BJ (cell line): ENCODE data around the gene TSC2. TPM values are rescaled to one million over a fixed set of nuclear protein-coding genes. Genes with fewer than 3 reads are reported as not detected.

ENCODE experiments used
- CTCF ChIA-PET: fragments of 350-600 bp; formaldehyde crosslinking; extraction: SDS; loops from one replicate; lab custom pipeline; 2021; ENCODE audit warnings: antibody characterized with exemption, inconsistent platforms; lab: Yijun Ruan, JAX
- POLR2A ChIA-PET: fragments of 300-600 bp; sonication (Branson Sonifier 250); formaldehyde crosslinking; extraction: SDS; loops from one replicate; lab custom pipeline; 2021; ENCODE audit warnings: antibody characterized with exemption; lab: Charles Lee
- DNase-seq: peaks from one replicate; pipeline ENCODE4 v3.0.0-alpha.2; 2011; ENCODE audit warnings: low read depth
- H3K27me3 ChIP-seq: 2 replicates; pipeline ENCODE4 v1.6.0; 2011; ENCODE audit warnings: low read length; ENCODE audit not compliant: control insufficient read depth, insufficient read depth
- H3K36me3 ChIP-seq: 2 replicates; pipeline ENCODE4 v1.5.1; 2011; ENCODE audit warnings: low read length; ENCODE audit not compliant: control insufficient read depth, insufficient read depth
- H3K4me3 ChIP-seq: 2 replicates; pipeline ENCODE4 v1.5.1; 2011; ENCODE audit warnings: low read depth, mild to moderate bottlenecking, control low read depth, low read length
- CTCF ChIP-seq: IDR thresholded peaks from 2 replicates; pipeline ENCODE4 v1.5.1; 2011; ENCODE audit warnings: low read depth, mild to moderate bottlenecking, control low read depth, inconsistent platforms, low read length, moderate library complexity; ENCODE audit not compliant: insufficient read depth
- polyA plus RNA-seq: library from polyadenylated mRNA; depleted of rRNA; stranded (reverse); fragments of >200 nt; gene quantifications from 2 replicates; pipeline ENCODE4 v1.2.3, GENCODE V29; 2011

Gene TSC2
- polyA plus RNA-seq, 1 experiment = 66.3 TPM

- DNase-seq = no peak
- TF ChIP-seq CTCF = no peak
Observed at GRCh38 chr16:2083409-2083808, 35.6 kb downstream of the TSC2 start.

GRCh38 chr16:2083876-2084780 lies 36.3 kb downstream of the TSC2 start:
- CTCF ChIA-PET = no interaction called here
- H3K36me3 ChIP-seq = peaks cover 48% of the 10 kb centered on the region
- no peak for DNase-seq
- H3K4me3 ChIP-seq = no peak overlapping the region
- POLR2A ChIA-PET = no interaction called here
- H3K27me3 ChIP-seq = no peaks in the 10 kb centered on the region
- no peak for TF ChIP-seq CTCF

More at GRCh38 chr16:2083409-2083808, 35.6 kb downstream of the TSC2 start:
- Histone ChIP-seq H3K36me3 (peaks cover 44% of the 10 kb centered on the region), H3K27me3 (no peaks in the 10 kb centered on the region), H3K4me3 (no peak overlapping the region)
- ChIA-PET POLR2A (no interaction called here), CTCF (interaction anchor here (1.5 kb wide), 1 partner anchor 28 kb away, joined by 5 read pairs; no protein-coding TSS in a partner anchor)

- POLR2A ChIA-PET = no interaction called here
- peaks cover 50% of the 10 kb centered on the region for H3K36me3 ChIP-seq
Observed at GRCh38 chr16:2084895-2085625, 37.3 kb downstream of the TSC2 start.

GRCh38 chr16:2085669-2086068 lies 37.9 kb downstream of the TSC2 start:
- no peak for DNase-seq
- POLR2A ChIA-PET = no interaction called here
- TF ChIP-seq CTCF = no peak
- Histone ChIP-seq H3K36me3 (peaks cover 53% of the 10 kb centered on the region), H3K27me3 (no peaks in the 10 kb centered on the region), H3K4me3 (no peak overlapping the region)
- CTCF ChIA-PET = interaction anchor here (0.8 to 1.2 kb wide), 3 partner anchors 14 to 63 kb away, joined by 3 to 5 read pairs (median 5); no protein-coding TSS in a partner anchor

More at GRCh38 chr16:2084895-2085625, 37.3 kb downstream of the TSC2 start:
- CTCF ChIA-PET = interaction anchor here (1.2 kb wide), 2 partner anchors 61 to 63 kb away, joined by 5 read pairs; no protein-coding TSS in a partner anchor
- TF ChIP-seq CTCF = no peak
- Histone ChIP-seq H3K4me3 (no peak overlapping the region), H3K27me3 (no peaks in the 10 kb centered on the region)
- no peak for DNase-seq
